Cardiac muscle cell (in vitro differentiated cells and primary cell): ENCODE measurements around the gene DOCK3. TPM values are rescaled to one million over a fixed set of nuclear protein-coding genes. Genes with fewer than 3 reads are reported as not detected.
"Not testable (repeated sequence)": the region's sequence is repeated elsewhere in the genome, so short reads cannot be mapped to it uniquely, and the experiment has no call there.

Experiments used
- DNase-seq, 2 donors: peaks; one replicate each; pipeline versions ENCODE4 v3.0.0 to v3.0.0-alpha.2; 2010 to 2017; ENCODE audit warnings: low read depth in 1 of 2, low spot score in 1 of 2
- H3K27ac ChIP-seq: fragments of 200-600 bp; sonication (generic); 2 replicates; pipeline ENCODE4 v1.5.1; 2016
- H3K27me3 ChIP-seq: fragments of 200-600 bp; sonication (generic); 2 replicates; pipeline ENCODE4 v1.6.0; 2016; ENCODE audit warnings: control low read depth
- H3K36me3 ChIP-seq: fragments of 200-600 bp; sonication (generic); 2 replicates; pipeline ENCODE4 v1.5.1; 2016; ENCODE audit warnings: control low read depth
- H3K4me1 ChIP-seq: fragments of 200-600 bp; sonication (generic); 2 replicates; pipeline ENCODE4 v1.8.1; 2017; ENCODE audit warnings: low read depth, mild to moderate bottlenecking, mixed run types
- H3K4me3 ChIP-seq: fragments of 200-600 bp; sonication (generic); 2 replicates; pipeline ENCODE4 v1.5.1; 2016; ENCODE audit warnings: mild to moderate bottlenecking
- H3K9me3 ChIP-seq: fragments of 200-600 bp; sonication (generic); 2 replicates; pipeline ENCODE4 v1.5.1; 2017; ENCODE audit warnings: low read depth, mild to moderate bottlenecking, control low read depth
- polyA plus RNA-seq: library from polyadenylated mRNA; unstranded; fragments of >200 nt; fragmentation: Nextera tagmentation; extraction: Ambion mirVana; gene quantifications from 2 replicates; pipeline ENCODE4 v1.2.1, GENCODE V29; 2016
- total RNA-seq: library from RNA; depleted of rRNA; stranded (reverse); fragments of >200 nt; gene quantifications from 2 replicates; pipeline ENCODE4 v1.2.3, GENCODE V29; 2016
- TF ChIP-seq, protein P1 (sequence below): IDR thresholded peaks from 2 replicates; pipeline ENCODE4 v1.5.1; 2012; ENCODE audit warnings: low read depth, mild to moderate bottlenecking, low read length

The DOCK3 gene
- total and polyA plus RNA-seq, 2 experiments from 2014 or later: 0.56 to 1.3 TPM

DNA sequence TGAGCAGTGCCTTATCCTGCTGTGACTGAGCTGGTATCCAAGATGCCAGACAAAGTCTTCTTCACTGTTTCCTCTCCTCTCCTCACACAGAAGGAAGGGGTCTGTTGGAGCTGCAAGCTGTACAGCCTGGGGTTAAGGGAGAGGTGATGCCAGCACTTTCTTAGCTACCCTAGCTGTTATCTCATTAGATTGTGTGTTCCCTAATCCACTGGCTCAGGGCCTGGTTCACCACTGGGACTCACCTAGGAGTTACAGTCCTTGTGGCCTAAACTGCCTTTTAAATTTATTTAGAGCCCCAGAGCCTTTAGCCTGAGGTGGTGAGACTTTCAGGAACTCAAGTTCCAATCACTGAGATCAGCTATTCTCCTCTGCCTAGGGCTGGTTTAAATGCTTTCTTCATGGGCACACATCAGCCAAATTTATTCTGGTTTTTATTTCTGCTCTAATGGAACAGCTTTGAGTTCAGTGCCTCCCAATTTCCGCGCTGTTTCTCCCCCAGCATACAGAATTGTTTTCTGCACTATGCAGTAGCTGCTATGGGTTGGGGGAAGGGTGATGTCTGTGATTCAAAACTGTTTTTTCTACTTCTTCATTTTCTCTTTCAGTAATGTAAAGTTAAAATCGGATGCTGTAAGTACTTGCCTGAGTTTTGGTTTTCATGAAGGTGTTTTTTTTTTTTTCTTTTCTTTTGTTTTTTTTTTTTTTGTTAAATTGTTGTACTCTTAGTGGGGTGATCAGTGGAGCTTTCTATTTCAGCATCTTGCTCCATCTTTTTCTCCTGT lies 198.8 kb downstream of the DOCK3 start:
- TF ChIP-seq, protein P1, sequence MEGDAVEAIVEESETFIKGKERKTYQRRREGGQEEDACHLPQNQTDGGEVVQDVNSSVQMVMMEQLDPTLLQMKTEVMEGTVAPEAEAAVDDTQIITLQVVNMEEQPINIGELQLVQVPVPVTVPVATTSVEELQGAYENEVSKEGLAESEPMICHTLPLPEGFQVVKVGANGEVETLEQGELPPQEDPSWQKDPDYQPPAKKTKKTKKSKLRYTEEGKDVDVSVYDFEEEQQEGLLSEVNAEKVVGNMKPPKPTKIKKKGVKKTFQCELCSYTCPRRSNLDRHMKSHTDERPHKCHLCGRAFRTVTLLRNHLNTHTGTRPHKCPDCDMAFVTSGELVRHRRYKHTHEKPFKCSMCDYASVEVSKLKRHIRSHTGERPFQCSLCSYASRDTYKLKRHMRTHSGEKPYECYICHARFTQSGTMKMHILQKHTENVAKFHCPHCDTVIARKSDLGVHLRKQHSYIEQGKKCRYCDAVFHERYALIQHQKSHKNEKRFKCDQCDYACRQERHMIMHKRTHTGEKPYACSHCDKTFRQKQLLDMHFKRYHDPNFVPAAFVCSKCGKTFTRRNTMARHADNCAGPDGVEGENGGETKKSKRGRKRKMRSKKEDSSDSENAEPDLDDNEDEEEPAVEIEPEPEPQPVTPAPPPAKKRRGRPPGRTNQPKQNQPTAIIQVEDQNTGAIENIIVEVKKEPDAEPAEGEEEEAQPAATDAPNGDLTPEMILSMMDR: no peak
- Histone ChIP-seq H3K27me3 (no peaks in the 10 kb centered on the region), H3K36me3 (no peaks in the 10 kb centered on the region), H3K4me1 (no peaks in the 10 kb centered on the region), H3K27ac (no peak overlapping the region), H3K4me3 (no peak overlapping the region), H3K9me3 (no peaks in the 10 kb centered on the region)
- DNase-seq: no peak

DNA sequence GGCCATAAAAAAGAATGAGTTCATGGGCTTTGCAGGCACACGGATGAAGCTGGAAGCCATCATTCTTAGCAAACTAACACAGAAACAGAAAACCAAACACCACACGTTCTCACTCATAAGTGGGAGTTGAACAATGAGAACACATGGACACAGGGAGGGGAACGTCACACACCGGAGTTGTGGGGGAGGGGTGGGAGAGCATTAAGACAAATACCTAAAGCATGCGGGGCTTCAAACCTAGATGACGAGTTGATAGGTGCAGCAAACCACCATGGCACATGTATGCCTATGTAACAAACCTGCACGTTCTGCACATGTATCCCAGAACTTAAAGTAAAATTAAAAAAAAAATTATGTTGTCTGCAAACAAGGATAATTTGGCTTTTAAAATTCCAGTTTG lies 200.1 kb downstream of the DOCK3 start:
- DNase-seq, H3K9me3 ChIP-seq, H3K27ac ChIP-seq, H3K4me1 ChIP-seq, H3K36me3 ChIP-seq, H3K27me3 ChIP-seq, H3K4me3 ChIP-seq: not testable (repeated sequence)

DNA sequence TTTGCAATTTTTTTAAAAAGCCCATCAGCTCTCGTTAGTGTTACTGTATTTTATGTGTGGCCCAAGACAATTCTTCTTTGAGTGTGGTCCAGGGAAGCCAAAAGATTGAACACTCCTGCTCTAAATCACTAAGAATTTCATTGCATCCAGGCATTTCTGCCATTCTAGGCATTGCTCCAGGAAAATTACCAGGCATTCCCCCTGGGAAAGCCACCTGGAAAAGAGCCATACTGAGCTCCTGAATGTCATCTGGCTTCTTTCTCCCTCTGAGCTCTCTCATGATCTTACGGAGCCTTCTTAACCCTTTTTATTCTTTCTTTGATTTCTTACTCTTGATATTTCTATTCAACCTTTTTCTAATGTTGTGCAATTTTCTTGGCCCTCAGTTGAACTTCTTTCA lies 202.2 kb downstream of the DOCK3 start:
- H3K27me3 ChIP-seq: no peaks in the 10 kb centered on the region
- no peaks in the 10 kb centered on the region for H3K9me3 ChIP-seq
- TF ChIP-seq, protein P1: no peak
- no peaks in the 10 kb centered on the region for H3K36me3 ChIP-seq
- DNase-seq: no peak
- no peak overlapping the region for H3K27ac ChIP-seq
- H3K4me3 ChIP-seq: no peak overlapping the region
- no peaks in the 10 kb centered on the region for H3K4me1 ChIP-seq

DNA sequence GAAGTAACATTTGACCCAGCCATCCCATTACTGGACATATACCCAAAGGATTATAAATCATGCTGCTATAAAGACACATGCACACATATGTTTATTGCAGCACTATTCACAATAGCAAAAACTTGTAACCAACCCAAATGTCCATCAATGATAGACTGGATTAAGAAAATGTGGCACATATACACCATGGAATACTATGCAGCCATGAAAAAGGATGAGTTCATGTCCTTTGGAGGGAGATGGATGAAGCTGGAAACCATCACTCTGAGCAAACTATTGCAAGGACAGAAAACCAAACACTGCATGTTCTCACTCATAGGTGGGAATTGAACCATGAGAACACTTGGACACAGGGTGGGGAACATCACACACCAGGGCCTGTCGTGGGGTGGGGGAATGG lies 208.0 kb downstream of the DOCK3 start:
- not testable (repeated sequence) for H3K36me3 ChIP-seq, H3K27me3 ChIP-seq, H3K9me3 ChIP-seq, H3K4me3 ChIP-seq, DNase-seq, H3K4me1 ChIP-seq, H3K27ac ChIP-seq

DNA sequence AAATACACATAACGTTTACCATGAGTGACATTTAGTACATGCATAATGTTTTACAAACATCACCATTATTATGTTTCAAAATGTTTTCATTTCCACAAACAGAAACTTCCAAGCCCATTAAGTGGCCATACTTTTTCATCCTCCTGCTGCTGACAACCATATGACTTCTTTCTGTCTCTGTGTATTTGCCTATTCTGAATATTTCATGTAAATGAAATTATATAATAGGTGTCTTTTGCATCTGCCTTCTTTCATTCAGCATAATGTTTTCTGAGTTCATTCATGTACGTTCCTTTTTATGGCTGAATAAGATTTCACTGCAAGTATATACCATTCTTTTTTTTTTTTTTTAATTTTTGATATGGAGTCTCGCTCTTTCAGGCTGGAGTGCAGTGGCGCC lies 209.0 kb downstream of the DOCK3 start:
- Histone ChIP-seq H3K4me1 (no peaks in the 10 kb centered on the region), H3K36me3 (no peaks in the 10 kb centered on the region), H3K27ac (no peak overlapping the region), H3K9me3 (no peaks in the 10 kb centered on the region), H3K27me3 (no peaks in the 10 kb centered on the region), H3K4me3 (no peak overlapping the region)
- DNase-seq: no peak
- TF ChIP-seq, protein P1: no peak

DNA sequence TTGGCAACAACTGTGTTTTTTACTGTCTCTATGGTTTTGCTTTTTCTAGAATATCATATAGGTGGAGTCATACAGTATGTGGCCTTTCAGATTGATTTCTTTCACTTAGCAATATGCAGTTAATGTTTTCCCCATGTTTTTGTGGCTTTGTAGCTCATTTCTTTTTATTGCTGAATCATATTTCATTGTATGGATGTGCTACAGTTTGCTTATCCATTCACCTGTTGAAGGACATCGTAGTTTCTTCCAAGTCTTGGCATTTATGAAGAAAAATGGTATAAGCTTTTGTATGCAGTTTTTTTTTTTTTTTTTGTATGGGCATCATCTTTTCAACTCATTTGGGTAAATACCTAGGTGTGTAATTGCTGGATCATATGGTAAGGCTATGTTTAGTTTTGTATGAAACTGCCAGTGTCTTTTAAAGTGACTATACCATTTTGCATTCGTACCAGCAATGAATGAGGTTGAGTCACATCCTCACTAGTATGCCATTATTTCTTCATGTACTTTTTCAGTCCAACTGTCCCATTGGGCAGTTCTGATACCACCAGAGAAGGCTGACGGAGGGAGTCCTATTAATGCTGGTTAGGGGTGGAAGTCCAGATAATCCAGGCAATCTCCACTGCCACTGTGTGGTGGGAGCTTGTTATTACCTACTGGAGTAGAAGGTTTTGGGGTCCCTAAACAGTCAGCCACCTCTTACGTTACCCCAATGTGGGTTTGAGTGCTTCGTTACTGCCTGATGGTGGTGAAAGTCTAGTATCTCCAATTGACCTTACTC lies 210.5 kb downstream of the DOCK3 start:
- Histone ChIP-seq H3K4me1 (no peaks in the 10 kb centered on the region), H3K27ac (no peak overlapping the region), H3K4me3 (no peak overlapping the region), H3K36me3 (no peaks in the 10 kb centered on the region), H3K9me3 (no peaks in the 10 kb centered on the region), H3K27me3 (no peaks in the 10 kb centered on the region)
- DNase-seq: peak in 1 of 2 donors; percentile 30
- TF ChIP-seq, protein P1: no peak
